Lower leg skin (tissue), 4 donors: ENCODE results near the gene NIM1K. TPM values are rescaled to one million over a fixed set of nuclear protein-coding genes. Genes with fewer than 3 reads are reported as not detected.
"Not testable (repeated sequence)": the region's sequence is repeated elsewhere in the genome, so short reads cannot be mapped to it uniquely, and the experiment has no call there.

Source experiments
- DNase-seq, 2 donors: peaks; one replicate each; pipeline ENCODE4 v3.0.0-alpha.2; 2019; ENCODE audit warnings: low spot score in 2 of 2
- H3K4me3 ChIP-seq: fragments of 200-600 bp; sonication (generic); 2 replicates; pipeline ENCODE4 v1.5.1; 2017; ENCODE audit warnings: mild to moderate bottlenecking, low read depth; ENCODE audit not compliant: poor library complexity, severe bottlenecking
- POLR2A ChIP-seq, 2 donors: fragments of 450-650 bp; IDR thresholded peaks; one replicate each; pipeline ENCODE4 v1.6.1; 2016 to 2017; ENCODE audit warnings: antibody characterized with exemption in 2 of 2, mild to moderate bottlenecking in 1 of 2, moderate library complexity in 1 of 2
- WGBS, 2 donors: methylation state at CpG; one replicate each; pipeline ENCODE4 v1.1.5; 2018; 5-methylcytosine and 5-hydroxymethylcytosine counted together
- intact Hi-C: fragments of 100-400 bp; cut with DNase I; formaldehyde crosslinking; loops from one replicate; pipeline ENCODE4 v1.15.0; 2023; ENCODE audit warnings: low total_unique reads
- total RNA-seq, 4 donors: library from RNA; depleted of rRNA; stranded (reverse); fragments of >200 nt; gene quantifications; one replicate each; pipeline ENCODE4 v1.1.0, GENCODE V29; 2016
- TF ChIP-seq, protein P1 (sequence below), 3 donors: fragments of 450-650 bp; IDR thresholded peaks; one replicate each; pipeline ENCODE4 v1.5.1; 2016; ENCODE audit warnings: antibody characterized with exemption in 3 of 3, mild to moderate bottlenecking in 3 of 3, moderate library complexity in 2 of 3

The NIM1K gene
- total RNA-seq, 4 donors from 2014 or later: 0.44 to 2.5 (median 0.65) TPM; not detected in 1

DNA sequence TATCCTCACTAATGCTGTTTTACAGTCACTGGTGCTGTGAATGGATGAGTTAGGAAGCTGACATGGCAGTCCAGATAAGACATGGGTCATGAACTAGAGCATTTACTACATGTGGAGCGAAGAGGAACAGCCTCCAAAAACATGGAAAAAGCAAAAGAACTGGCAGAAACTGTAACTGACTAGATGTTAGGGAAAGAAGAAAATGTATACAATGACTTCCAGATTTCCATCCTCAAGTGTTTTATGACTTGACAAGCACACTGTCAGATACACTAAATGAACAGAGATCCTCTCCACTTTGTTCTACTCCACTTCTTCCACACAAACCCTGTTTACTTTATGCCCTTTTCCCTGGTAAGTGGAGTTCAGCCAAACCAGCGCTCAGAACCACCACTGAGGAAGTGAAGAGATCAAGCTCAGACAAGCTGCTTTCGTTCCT lies 109.6 kb downstream of the NIM1K start:
- TF ChIP-seq POLR2A (IDR thresholded peaks at IDR 0.05): no peak
- TF ChIP-seq, protein P1, sequence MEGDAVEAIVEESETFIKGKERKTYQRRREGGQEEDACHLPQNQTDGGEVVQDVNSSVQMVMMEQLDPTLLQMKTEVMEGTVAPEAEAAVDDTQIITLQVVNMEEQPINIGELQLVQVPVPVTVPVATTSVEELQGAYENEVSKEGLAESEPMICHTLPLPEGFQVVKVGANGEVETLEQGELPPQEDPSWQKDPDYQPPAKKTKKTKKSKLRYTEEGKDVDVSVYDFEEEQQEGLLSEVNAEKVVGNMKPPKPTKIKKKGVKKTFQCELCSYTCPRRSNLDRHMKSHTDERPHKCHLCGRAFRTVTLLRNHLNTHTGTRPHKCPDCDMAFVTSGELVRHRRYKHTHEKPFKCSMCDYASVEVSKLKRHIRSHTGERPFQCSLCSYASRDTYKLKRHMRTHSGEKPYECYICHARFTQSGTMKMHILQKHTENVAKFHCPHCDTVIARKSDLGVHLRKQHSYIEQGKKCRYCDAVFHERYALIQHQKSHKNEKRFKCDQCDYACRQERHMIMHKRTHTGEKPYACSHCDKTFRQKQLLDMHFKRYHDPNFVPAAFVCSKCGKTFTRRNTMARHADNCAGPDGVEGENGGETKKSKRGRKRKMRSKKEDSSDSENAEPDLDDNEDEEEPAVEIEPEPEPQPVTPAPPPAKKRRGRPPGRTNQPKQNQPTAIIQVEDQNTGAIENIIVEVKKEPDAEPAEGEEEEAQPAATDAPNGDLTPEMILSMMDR (IDR thresholded peaks at IDR 0.05): no peak
- no peak for DNase-seq
- WGBS, 2 donors: 44 to 48% methylated on average over 3 of the region's 3 CpGs
- H3K4me3 ChIP-seq: no peak overlapping the region
- intact Hi-C loops: loop anchor here (10.0 kb wide), 1 partner anchor 197 kb away; no protein-coding TSS in a partner anchor

DNA sequence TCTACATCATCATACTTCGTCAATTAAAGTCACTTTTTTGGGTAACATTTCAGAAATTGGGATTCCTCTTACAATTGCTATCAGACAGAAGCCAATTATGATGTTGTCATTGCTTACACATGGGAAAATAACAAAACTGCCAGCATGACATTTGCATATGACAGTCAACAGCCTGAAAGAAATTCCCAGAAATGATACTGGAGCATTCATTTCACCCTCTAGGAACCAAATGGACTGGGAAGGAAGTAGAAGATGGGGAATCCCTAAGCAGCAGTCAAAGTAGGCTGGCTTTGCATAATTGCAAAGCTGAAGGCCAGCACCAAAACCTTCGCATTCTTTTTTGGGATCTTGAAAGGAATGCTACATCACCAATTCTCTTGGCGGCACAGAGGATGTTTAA lies 110.5 kb downstream of the NIM1K start:
- 72 to 74% methylated on average over 3 of the region's 3 CpGs for WGBS, 2 donors
- DNase-seq: no peak
- H3K4me3 ChIP-seq: no peak overlapping the region
- intact Hi-C loops: loop anchor here (10.0 kb wide), 1 partner anchor 198 kb away; no protein-coding TSS in a partner anchor
- TF ChIP-seq, protein P1 (IDR thresholded peaks at IDR 0.05): no peak
- no peak for TF ChIP-seq POLR2A (IDR thresholded peaks at IDR 0.05)

DNA sequence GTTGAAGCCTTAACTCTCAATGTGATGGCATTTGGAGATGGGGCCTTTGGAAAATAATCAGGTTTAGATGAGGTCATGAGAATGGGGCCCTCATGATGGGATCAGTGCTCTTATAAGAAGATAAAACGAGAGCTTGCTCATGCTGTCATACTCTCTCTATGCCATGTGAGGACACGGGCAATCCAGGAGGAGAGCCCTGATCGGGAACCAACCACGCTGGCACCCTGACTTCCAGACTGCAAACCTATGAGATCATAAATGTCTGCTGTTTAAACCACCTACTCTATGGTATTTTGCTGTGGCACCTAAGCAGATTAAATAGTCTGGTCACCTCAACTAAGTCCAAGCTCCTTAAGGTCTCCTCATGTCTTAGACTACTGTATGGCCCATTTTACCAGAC lies 111.2 kb downstream of the NIM1K start:
- WGBS, 2 donors: 94 to 95% methylated on average over 4 of the region's 4 CpGs
- no peak overlapping the region for H3K4me3 ChIP-seq
- TF ChIP-seq, protein P1 (IDR thresholded peaks at IDR 0.05): no peak
- TF ChIP-seq POLR2A (IDR thresholded peaks at IDR 0.05): no peak
- no peak for DNase-seq
- intact Hi-C loops: loop anchor here (10.0 kb wide), 1 partner anchor 198 kb away; no protein-coding TSS in a partner anchor

DNA sequence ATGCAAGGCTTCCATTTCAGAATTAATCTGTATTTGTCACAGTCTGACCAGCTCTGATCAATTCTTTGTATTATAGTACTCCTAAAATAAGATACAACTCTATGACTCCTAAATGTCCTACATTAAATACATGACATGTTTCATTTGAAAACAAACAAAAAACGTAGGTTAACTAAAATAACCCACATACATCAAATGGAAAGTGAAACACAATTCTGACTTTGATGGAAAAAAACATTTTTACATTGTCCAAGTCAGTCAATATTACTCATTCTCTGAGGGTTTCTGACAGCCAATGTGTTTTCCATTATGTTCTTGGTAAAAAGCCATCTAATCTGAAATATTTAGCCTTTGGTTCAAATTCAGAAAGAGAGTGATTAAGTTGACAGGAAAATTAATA lies 112.5 kb downstream of the NIM1K start:
- TF ChIP-seq, protein P1 (IDR thresholded peaks at IDR 0.05): no peak
- TF ChIP-seq POLR2A (IDR thresholded peaks at IDR 0.05): no peak
- no peak overlapping the region for H3K4me3 ChIP-seq
- DNase-seq: no peak
- WGBS, 2 donors: 37% methylated on average over 1 of the region's 1 CpG
- intact Hi-C loops: loop anchor here (10.0 kb wide), 1 partner anchor 200 kb away; no protein-coding TSS in a partner anchor

DNA sequence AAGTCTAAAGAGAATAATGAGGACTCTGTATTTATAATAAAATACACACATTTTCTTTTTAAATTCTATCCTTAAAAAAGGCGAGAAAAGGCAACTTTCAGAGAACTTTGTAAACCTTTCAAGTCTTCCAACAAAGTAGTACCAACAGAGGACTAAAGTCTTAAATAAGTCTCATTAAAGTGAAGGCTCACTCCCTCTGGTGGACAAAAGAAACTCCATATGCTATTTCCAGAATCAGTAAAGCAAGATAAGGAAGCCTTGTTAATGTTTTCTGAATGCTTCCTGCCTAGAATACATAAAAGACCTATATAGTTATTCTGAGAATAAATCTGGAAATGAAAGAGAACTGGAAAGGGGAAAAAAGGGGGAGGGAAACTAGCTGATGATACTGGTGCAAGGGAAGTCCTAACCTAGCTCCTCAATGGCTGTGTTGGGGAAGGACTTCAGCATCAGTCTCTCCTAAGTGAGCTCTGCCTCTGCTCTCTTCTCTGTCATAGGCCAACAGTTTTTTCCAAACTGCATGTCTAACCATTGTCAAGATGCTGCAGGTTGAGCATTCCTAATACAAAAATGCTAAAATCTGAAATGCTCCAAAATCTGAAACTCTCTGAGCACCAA lies 114.0 kb downstream of the NIM1K start:
- no peak for DNase-seq
- H3K4me3 ChIP-seq: no peak overlapping the region

DNA sequence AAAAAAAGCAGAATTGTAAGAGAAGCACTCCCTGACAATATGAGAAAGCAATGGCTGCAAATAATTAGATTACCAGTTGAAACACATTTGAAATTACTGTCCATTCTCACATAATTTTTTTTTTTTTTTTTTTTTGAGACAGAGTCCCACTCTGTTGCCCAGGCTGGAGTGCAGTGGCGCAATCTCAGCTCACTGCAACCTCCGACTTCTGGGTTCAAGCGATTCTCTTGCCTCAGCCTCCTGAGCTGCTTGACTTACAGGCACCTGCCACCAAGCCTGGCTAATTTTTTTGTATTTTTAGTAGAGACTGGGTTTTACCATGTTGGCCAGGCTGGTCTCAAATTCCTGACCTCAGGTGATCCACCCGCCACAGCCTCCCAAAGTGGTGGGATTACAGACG lies 114.9 kb downstream of the NIM1K start:
- 84 to 88% methylated on average over 5 of the region's 5 CpGs for WGBS, 2 donors
- DNase-seq: not testable (repeated sequence)
- intact Hi-C loops: loop anchor here (10.0 kb wide), 1 partner anchor 202 kb away; no protein-coding TSS in a partner anchor

More for the DNA sequence above, 114.0 kb downstream of the NIM1K start:
- intact Hi-C loops: loop anchor here (10.0 kb wide), 1 partner anchor 201 kb away; no protein-coding TSS in a partner anchor
- WGBS, 2 donors: 45 to 52% methylated on average over 1 of the region's 1 CpG
- TF ChIP-seq, protein P1 (IDR thresholded peaks at IDR 0.05): no peak
- TF ChIP-seq POLR2A (IDR thresholded peaks at IDR 0.05): no peak

More for the DNA sequence above, 114.9 kb downstream of the NIM1K start:
- H3K4me3 ChIP-seq: not testable (repeated sequence)
